GM12878 (cell line): ENCODE results near the gene PLSCR3. TPM values are rescaled to one million over a fixed set of nuclear protein-coding genes. Genes with fewer than 3 reads are reported as not detected.

Experiments used
- ATAC-seq: fragments of 200-7000 bp; cut with Tn5 transposase; 3 replicates; pipeline ENCODE4 v1.9.1; 2020; ENCODE audit warnings: mild to moderate bottlenecking, moderate library complexity
- BruUV-seq: library from RNA; stranded (reverse); fragments of 400-500 nt; replicated peaks from 2 replicates; lab custom pipeline; 2021; lab: Mats Ljungman, UMichigan
- CTCF ChIA-PET: fragments of 300-600 bp; sonication (Branson Sonifier 250); formaldehyde crosslinking; extraction: SDS; loops from one replicate; lab custom pipeline; 2021; ENCODE audit warnings: inconsistent platforms; lab: Yijun Ruan, JAX
- POLR2A ChIA-PET: fragments of 350-600 bp; formaldehyde crosslinking; extraction: SDS; loops from one replicate; lab custom pipeline; 2021; ENCODE audit warnings: inconsistent platforms; lab: Charles Lee
- RAD21 ChIA-PET: fragments of 300-600 bp; sonication (Branson Sonifier 250); formaldehyde crosslinking; loops from one replicate; lab custom pipeline; 2023; ENCODE audit warnings: antibody characterized with exemption; ENCODE audit not compliant: unreplicated experiment; lab: Charles Lee
- SMC1A ChIA-PET: fragments of 300-600 bp; sonication (Branson Sonifier 250); formaldehyde crosslinking; loops from one replicate; lab custom pipeline; 2023; ENCODE audit not compliant: unreplicated experiment, uncharacterized antibody; lab: Charles Lee
- DNase-seq: peaks from one replicate; pipeline ENCODE4 v3.0.0-alpha.2; 2011; ENCODE audit warnings: low read depth, low spot score
- FAIRE-seq: peaks from 3 replicates; lab custom pipeline; 2011; peaks lifted over from hg19 to GRCh38; lab: Jason Lieb, UNC
- H2AFZ ChIP-seq: 2 replicates; pipeline ENCODE4 v1.6.0; 2011; ENCODE audit warnings: low read depth, low read length, control low read depth; ENCODE audit not compliant: control insufficient read depth
- H3K27ac ChIP-seq: 2 replicates; pipeline ENCODE4 v1.5.1; 2011; ENCODE audit warnings: control low read depth; ENCODE audit not compliant: control insufficient read depth, insufficient read depth
- H3K27me3 ChIP-seq, 2 experiments: replicated peaks in 1 of 2; 2 replicates each; pipeline versions ENCODE4 v1.6.0 to v1.6.1; 2011; ENCODE audit warnings: low read length in 1 of 2; ENCODE audit not compliant: control insufficient read depth in 2 of 2, insufficient read depth in 2 of 2
- H3K36me3 ChIP-seq, 2 experiments: 2 replicates each; pipeline ENCODE4 v1.5.1; 2011; ENCODE audit warnings: low read length in 1 of 2; ENCODE audit not compliant: control insufficient read depth in 2 of 2, insufficient read depth in 2 of 2
- H3K4me1 ChIP-seq: 2 replicates; pipeline ENCODE4 v1.6.1; 2011; ENCODE audit warnings: mild to moderate bottlenecking, low read length, moderate library complexity, mixed read lengths; ENCODE audit not compliant: control insufficient read depth, insufficient read depth
- H3K4me2 ChIP-seq: 2 replicates; pipeline ENCODE4 v1.6.0; 2011; ENCODE audit warnings: control low read depth; ENCODE audit not compliant: control insufficient read depth, insufficient read depth
- H3K4me3 ChIP-seq: fragments of 200-600 bp; sonication (generic); 2 replicates; pipeline ENCODE4 v1.5.1; 2016
- H3K79me2 ChIP-seq: 2 replicates; pipeline ENCODE4 v1.6.0; 2011; ENCODE audit warnings: low read length; ENCODE audit not compliant: control insufficient read depth, insufficient read depth
- H3K9ac ChIP-seq: 2 replicates; pipeline ENCODE4 v1.8.0; 2011; ENCODE audit warnings: low read length, control low read depth, mixed read lengths; ENCODE audit not compliant: control insufficient read depth, insufficient read depth
- H3K9me3 ChIP-seq: replicated peaks from 3 replicates; pipeline ENCODE4 v1.5.1; 2011; ENCODE audit warnings: mild to moderate bottlenecking, low read length; ENCODE audit not compliant: control insufficient read depth, insufficient read depth
- H4K20me1 ChIP-seq: 2 replicates; pipeline ENCODE4 v1.6.0; 2011; ENCODE audit not compliant: control insufficient read depth, insufficient read depth
- BCLAF1 ChIP-seq: fragments of 450-650 bp; IDR thresholded peaks from 2 replicates; pipeline ENCODE4 v1.6.1; 2017; ENCODE audit warnings: antibody characterized with exemption, mild to moderate bottlenecking, moderate library complexity
- GATAD2B ChIP-seq: fragments of 450-650 bp; conservative IDR thresholded peaks from 2 replicates; pipeline ENCODE4 v1.6.1; 2017; ENCODE audit warnings: low read depth, mild to moderate bottlenecking, moderate library complexity
- RAD21 ChIP-seq: IDR thresholded peaks from 2 replicates; pipeline ENCODE4 v1.6.1; 2011; ENCODE audit warnings: mild to moderate bottlenecking, low read depth, low read length, moderate library complexity; ENCODE audit not compliant: insufficient read depth
- SREBF2 ChIP-seq: IDR thresholded peaks from 2 replicates; pipeline ENCODE4 v1.6.1; 2012; ENCODE audit warnings: mild to moderate bottlenecking, low read length
- TCF7 ChIP-seq: IDR thresholded peaks from 2 replicates; pipeline ENCODE4 v1.6.1; 2014; ENCODE audit warnings: antibody characterized with exemption, borderline replicate concordance
- WGBS: methylation state at CpG from one replicate; pipeline ENCODE4 v1.1.6; 2016; ENCODE audit warnings: low lambda C conversion rate; ENCODE audit not compliant: insufficient replicate concordance, insufficient coverage; ENCODE audit errors: missing lambda C conversion rate; 5-methylcytosine and 5-hydroxymethylcytosine counted together
- in situ Hi-C: fragments of 300-500 bp; cut with MboI; formaldehyde crosslinking; loops from 9 replicates; pipeline ENCODE4 v1.14.3; 2018; ENCODE audit warnings: mixed read lengths
- intact Hi-C: fragments of 100-400 bp; cut with micrococcal nuclease; formaldehyde crosslinking; loops from one replicate; pipeline ENCODE4 v1.14.2; 2022; ENCODE audit not compliant: unreplicated experiment
- polyA plus RNA-seq, 11 experiments: library from polyadenylated mRNA; depleted of rRNA in 4 of 11; unstranded in 6 of 11; stranded (reverse) in 5 of 11; fragments of >200 nt; fragmentation: Nextera tagmentation in 4 of 11; fragmentation: Illumina TruSeq in 1 of 11; extraction: Ambion mirVana in 4 of 11; extraction: Trizol in 1 of 11; gene quantifications; 1 replicate in 1 of 11; 2 replicates in 10 of 11; pipeline versions ENCODE4 v1.2.1 to v1.2.3, GENCODE V29; 2011 to 2016; ENCODE audit warnings: inconsistent platforms in 2 of 11, missing spikeins in 2 of 11, low read depth in 1 of 11
- total RNA-seq, 4 experiments: library from RNA; depleted of rRNA in 3 of 4; stranded (reverse); fragments of >200 nt in 3 of 4; fragmentation: Illumina TruSeq in 1 of 4; extraction: Trizol in 1 of 4; gene quantifications; 2 replicates each; pipeline versions ENCODE4 v1.2.1 to v1.2.3, GENCODE V29; 2013 to 2021

Gene PLSCR3
- total and polyA plus RNA-seq, 10 of the 15 experiments (the other 5 are each of a cell fraction or from before 2014, with no cell fraction given): 9.9 to 51.4 (median 43.4) TPM

- no peak for TF ChIP-seq BCLAF1
- no peak for TF ChIP-seq RAD21
- no peak for TF ChIP-seq TCF7
- TF ChIP-seq GATAD2B: no peak
Measured at GRCh38 chr17:7418472-7419152, 24.3 kb upstream of the PLSCR3 start (continued).

- ChIA-PET RAD21 (no interaction called here), SMC1A (no interaction called here), CTCF (no interaction called here), POLR2A (no interaction called here)
- H4K20me1 ChIP-seq: no peaks in the 10 kb centered on the region
- H3K4me2 ChIP-seq: no peak overlapping the region
- TF ChIP-seq SREBF2: no peak
- H3K79me2 ChIP-seq: no peaks in the 10 kb centered on the region
- ATAC-seq (no peak), DNase-seq (no peak), FAIRE-seq (no peak)
- BruUV-seq: no TSS peak
- intact Hi-C loops: no loop called here
- no peaks in the 10 kb centered on the region for H3K4me1 ChIP-seq
- 76% methylated on average over 34 of the region's 54 CpGs for WGBS
- H2AFZ ChIP-seq: no peak overlapping the region
- no peaks in the 10 kb centered on the region for H3K36me3 ChIP-seq
- no peak overlapping the region for H3K27ac ChIP-seq
- H3K9me3 ChIP-seq: no peaks in the 10 kb centered on the region
- no peaks in the 10 kb centered on the region; a peak in 2 of 4 replicates for H3K27me3 ChIP-seq
- no peak overlapping the region for H3K4me3 ChIP-seq
- in situ Hi-C loops: no loop called here
- no peak overlapping the region for H3K9ac ChIP-seq
Measured at GRCh38 chr17:7417056-7417655, 22.8 kb upstream of the PLSCR3 start.
